ENCODE data around the gene CCDC167.
A peak's percentile ranks its signal among the peaks of the same experiment; 100 is the strongest.
"Not testable (repeated sequence)": the region's sequence is repeated elsewhere in the genome, so short reads cannot be mapped to it uniquely, and the experiment has no call there.

CCDC167 gene

GRCh38 chr6:37512400-37513011 is 12.8 kb upstream of the CCDC167 start:
- DNase-seq (ENCODE audit: low read depth in 1 of 2, low spot score in 1 of 2), result no peak

DNA sequence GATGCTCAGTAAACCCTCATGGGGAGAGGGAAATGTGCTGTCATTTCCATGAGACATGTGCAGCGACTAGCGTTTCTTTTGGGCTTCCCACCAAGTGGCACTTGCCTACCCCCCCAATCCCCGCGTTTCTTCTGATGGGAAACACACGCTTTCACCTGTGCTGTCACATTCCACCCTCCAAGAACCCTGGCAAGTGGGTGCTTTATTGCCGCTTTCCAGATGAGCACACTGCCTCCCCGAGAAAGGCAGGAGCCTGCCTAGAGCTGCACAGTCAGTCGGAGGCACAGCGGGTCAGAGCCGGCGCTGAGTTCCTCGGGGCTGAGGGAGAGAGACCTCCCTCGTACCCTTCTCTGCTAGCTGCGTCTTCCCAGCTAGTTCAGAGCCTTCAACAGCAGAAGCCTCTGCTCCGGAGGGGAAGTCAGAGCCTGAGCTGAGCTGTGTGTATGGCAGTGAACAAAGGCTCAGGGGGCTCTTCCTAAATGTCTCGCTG is 12.3 kb upstream of the CCDC167 start:
- no peak for DNase-seq (ENCODE audit: low read depth in 1 of 2, low spot score in 1 of 2)

DNA sequence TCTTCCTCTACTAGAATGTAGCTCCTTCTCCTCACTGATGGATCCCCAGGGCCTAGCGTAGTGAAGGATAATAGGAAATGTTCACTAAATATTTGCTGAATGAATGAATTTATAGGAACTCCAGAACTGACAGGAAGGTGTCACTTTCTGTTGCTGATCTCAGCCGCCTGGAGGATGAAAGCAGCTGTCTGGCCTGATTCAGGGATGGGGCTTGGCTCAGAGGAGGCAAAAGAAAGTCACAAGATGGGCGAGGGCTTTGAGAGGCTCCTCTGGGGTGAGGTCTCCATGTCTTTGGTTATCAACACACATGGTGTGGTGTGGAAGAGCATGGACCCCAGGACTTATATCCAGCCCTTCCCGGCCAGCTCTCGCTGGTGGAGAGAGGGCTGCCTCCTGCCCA is 11.5 kb upstream of the CCDC167 start:
- DNase-seq (ENCODE audit: low read depth in 1 of 2, low spot score in 1 of 2), result no peak

DNA sequence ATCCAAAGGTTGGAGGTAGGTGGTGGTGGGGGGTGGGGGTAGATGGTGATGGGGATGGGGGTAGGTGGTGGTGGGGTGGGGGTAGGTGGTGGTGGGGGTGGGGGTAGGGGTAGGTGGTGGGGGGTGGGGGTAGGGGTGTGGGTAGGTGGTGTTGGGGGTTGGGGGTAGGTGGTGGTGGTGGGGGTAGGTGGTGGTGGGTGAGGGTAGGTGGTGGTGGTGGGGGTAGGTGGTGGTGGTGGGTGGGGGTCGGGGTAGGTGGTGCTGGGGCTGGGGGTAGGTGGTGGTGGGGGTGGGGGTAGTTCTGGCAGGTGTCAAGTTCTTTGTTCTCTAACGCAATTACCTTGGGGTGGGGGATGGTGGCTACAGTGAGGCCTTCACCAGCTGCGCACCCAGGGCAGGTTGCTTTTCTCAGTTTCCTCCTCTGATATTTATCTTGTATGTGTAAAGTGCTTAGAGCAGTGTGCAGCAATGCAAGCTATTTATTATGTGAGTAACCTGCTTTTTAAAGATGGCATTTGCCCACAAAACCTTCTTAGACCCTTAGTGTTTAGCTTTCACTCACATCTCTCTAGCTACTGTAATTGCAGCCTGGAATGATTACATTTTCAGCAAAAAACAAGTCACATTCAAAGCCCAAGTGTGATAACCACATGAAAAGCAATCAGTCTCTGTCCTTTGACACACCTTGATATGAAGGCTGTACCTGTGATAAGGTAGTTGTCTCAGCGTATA is 8.2 kb upstream of the CCDC167 start:
- no peak for DNase-seq (ENCODE audit: low read depth in 1 of 2, low spot score in 1 of 2)

- DNase-seq (ENCODE audit: low read depth in 1 of 2, low spot score in 1 of 2), result no peak
Measured at GRCh38 chr6:37507077-37507476, 7.4 kb upstream of the CCDC167 start.

- DNase-seq (ENCODE audit: low read depth in 1 of 2, low spot score in 1 of 2), result no peak
Measured at GRCh38 chr6:37506479-37506878, 6.8 kb upstream of the CCDC167 start.

DNA sequence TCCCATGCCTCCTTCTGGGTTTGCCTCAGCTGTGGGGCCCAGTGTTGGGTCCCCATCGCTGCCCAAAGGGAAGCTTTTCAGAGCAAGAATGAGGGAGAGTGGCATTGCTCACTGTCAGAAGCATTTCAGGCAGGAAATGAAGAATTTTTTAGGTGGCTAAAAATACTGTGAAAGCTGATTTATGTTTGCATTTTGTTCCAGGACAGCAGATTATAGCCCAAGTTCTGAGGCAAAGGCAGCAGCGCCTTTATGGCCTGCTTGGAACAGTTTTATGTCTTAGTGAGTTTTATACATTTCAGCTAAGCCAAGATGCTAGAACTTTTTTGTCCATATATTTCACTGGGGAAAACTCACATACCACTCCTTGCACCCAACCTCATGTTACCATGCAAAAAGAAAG is 4.3 kb upstream of the CCDC167 start:
- no peak for DNase-seq (ENCODE audit: low read depth in 1 of 2, low spot score in 1 of 2)

- no peak for DNase-seq (ENCODE audit: low read depth in 1 of 2, low spot score in 1 of 2)
Measured at GRCh38 chr6:37503309-37503965, 3.7 kb upstream of the CCDC167 start.

DNA sequence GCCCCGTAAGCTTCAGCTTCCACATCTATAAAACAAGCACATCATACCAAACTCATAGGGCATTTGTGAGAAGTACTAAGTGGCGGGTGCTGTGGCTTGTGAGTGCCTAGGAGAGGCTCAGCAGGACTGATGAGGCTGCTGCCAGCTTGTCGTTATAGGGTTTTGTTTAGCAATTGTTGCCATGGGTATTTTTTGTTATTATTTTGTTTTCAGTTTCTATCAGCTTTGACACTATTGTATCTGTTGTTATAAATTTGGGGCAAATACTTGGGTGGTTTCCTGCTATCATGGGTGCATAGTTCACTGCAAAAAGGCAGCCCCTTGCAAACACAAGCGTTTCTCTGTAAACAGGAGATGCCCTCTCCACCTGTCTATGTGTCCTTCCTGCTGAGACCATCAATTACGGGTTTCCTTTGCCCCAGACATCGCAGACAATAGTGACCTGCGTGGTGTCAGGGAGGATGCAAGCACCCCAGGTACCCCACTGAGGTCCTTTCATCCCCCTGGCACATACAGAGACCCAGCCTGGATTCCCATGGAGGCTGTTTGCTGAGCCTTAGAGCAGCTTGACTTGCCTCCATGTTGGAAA is 3.1 kb upstream of the CCDC167 start:
- DNase-seq (ENCODE audit: low read depth in 1 of 2, low spot score in 1 of 2), result peak in 1 of 2 donors; percentile 32

DNA sequence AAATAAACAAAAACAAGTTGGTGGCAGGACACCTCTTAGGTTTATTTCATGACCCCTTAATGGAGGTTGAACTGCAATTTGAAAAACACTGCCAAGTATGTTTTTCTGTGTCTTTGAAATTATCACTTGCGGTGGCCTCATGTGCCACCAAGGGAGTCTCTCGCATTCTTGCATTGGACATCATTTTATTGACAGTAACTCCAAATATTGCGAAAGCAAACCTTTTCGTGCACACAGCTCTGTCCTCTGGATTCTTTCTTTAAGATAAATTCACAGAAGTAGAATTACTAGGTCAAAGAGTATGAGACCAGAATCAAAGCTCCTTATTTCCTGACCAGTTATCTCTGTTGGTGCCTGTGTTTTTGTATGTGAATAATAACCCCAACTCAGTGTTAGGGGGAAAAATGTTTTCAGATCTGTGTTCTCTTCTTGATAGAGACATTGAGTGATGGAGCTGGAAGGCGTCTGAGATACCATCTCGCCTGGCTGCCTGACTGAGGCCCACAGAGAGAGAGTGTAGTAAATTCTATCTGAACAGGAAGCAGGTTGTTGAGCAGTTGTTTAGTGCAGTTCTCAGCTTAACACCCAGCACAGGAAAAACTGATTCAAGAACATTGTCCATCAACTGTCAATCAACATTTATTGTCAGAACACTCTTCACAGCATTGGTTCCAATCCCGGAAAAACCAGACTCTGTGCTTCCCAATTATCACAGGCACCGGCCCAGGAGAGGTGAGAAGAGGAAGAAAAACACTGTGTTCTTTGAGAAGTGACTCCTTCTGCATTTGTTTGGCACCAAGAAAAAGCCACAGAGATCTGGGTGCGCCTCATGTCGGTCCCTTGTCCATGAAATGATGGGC is 2.2 kb upstream of the CCDC167 start:
- DNase-seq (ENCODE audit: low read depth in 1 of 2, low spot score in 1 of 2), result no peak

- not testable (repeated sequence) for DNase-seq (ENCODE audit: low read depth in 1 of 2, low spot score in 1 of 2)
Measured at GRCh38 chr6:37500904-37501303, 1.2 kb upstream of the CCDC167 start.

- DNase-seq (ENCODE audit: low read depth in 1 of 2, low spot score in 1 of 2), result no peak
Measured at GRCh38 chr6:37500294-37500608, 558 bp upstream of the CCDC167 start.

- DNase-seq (ENCODE audit: low read depth in 1 of 2, low spot score in 1 of 2), result no peak
Measured at GRCh38 chr6:37496951-37497885, 2.5 kb downstream of the CCDC167 start.

DNA sequence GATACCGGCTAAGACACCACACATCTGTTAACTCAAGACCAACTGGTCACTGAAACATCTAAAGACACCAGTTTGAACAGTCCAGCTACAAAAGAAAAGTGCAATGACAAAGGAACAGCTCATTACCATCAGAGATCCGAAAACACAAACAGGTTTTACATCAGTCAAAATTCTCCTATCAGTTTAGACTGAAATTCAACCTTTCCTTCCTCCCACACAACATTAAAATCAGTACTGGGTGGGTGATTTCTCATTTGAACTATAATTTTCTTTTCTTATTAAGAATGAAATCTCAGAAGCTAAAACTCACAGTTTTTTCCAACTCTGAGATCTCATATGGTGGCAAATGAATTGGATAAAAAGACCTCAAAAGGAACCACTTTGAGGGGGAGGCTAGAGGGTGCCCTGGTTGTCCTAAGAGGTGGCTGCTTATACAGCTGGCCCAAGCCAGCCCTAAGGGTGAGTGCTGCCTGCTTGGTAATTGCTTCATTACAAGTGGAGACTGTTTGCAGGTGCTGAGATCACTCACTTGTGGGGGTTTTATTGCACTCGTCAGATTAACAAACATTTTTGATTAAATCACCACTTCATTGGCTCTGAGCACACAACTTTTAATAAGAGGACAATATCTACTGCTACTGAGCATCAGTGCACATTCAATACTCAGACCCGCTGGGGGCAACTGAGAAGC is 4.3 kb downstream of the CCDC167 start:
- no peak for DNase-seq (ENCODE audit: low read depth in 1 of 2, low spot score in 1 of 2)

DNA sequence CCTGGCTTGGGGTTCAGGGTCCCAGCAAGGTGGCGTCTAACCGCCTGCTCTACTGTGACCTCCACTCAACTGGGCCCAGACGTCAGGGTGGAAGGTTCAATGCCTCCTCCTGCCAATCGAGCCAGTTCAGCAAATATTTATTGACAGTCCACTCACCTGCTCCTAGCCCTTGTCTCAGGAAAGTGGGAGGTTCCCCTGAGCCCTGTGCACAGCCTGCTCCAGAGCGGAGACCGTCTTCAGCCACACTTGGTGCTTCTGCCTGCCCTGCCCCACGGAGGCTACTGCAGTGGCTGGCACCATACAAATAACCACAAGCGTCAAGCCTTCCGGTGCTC is 6.1 kb downstream of the CCDC167 start:
- DNase-seq (ENCODE audit: low read depth in 1 of 2, low spot score in 1 of 2), result no peak

- no peak for DNase-seq (ENCODE audit: low read depth in 1 of 2, low spot score in 1 of 2)
Measured at GRCh38 chr6:37492991-37493660, 6.6 kb downstream of the CCDC167 start.

DNA sequence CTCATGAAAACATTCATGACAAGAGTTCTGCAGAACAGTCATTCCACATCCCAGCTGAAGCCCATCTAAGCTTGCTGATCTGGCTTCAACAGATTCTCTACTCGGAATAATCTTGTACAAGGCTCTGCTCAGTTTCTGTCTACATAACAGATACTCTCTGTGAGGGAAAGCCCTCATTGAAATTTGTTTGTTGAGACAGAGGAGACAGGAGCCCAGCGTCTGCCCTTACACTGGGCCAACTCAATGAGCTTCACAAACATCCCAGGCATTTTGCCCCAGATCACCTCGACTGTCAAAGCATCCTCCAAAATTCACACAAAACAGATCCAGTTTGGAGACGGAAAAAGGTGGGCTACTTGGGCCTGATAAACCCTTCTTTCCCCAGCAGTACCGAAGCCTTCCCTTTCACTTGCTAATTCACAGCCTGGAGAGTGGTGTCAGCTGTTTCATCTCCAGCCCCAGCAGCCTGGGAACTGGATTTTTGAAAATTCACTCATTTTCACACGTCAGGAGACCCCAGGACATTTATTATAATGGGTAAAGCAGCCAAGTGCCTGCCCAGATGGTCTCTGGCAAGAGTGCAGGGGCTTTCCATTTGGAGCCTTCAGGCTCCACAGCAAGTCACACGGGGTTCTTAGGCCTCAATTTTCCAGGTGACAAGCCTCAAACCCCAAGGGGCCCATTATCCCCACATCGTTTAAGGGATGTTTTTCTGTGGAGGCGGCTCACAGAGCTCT is 7.3 kb downstream of the CCDC167 start:
- no peak for DNase-seq (ENCODE audit: low read depth in 1 of 2, low spot score in 1 of 2)

GRCh38 chr6:37491830-37492208 is 7.9 kb downstream of the CCDC167 start:
- DNase-seq (ENCODE audit: low read depth in 1 of 2, low spot score in 1 of 2), result no peak
